ENCODE measurements around the gene TXNRD3.
"Not testable (repeated sequence)": the region's sequence is repeated elsewhere in the genome, so short reads cannot be mapped to it uniquely, and the experiment has no call there.

Gene TXNRD3

GRCh38 chr3:126612479-126613205 lies 42.3 kb downstream of the TXNRD3 start:
- no peak for TF ChIP-seq ZNF274 (IDR thresholded peaks at IDR 0.05; ENCODE audit: low read depth, low read length)
- H3K4me3 ChIP-seq (ENCODE audit: low read length), result no peak overlapping the region

GRCh38 chr3:126609909-126610308 lies 45.0 kb downstream of the TXNRD3 start:
- H3K4me3 ChIP-seq (ENCODE audit: low read length), result no peak overlapping the region
- no peak for TF ChIP-seq ZNF274 (IDR thresholded peaks at IDR 0.05; ENCODE audit: low read depth, low read length)

- TF ChIP-seq ZNF274 (IDR thresholded peaks at IDR 0.05; ENCODE audit: low read depth, low read length), result no peak
- H3K4me3 ChIP-seq (ENCODE audit: low read length), result no peak overlapping the region
Measured at GRCh38 chr3:126607214-126607908, 47.6 kb downstream of the TXNRD3 start.

- TF ChIP-seq ZNF274 (IDR thresholded peaks at IDR 0.05; ENCODE audit: low read depth, low read length), result no peak
- H3K4me3 ChIP-seq (ENCODE audit: low read length), result no peak overlapping the region
Measured at GRCh38 chr3:126606001-126606400, 48.9 kb downstream of the TXNRD3 start.

GRCh38 chr3:126604691-126605090 lies 50.2 kb downstream of the TXNRD3 start:
- TF ChIP-seq ZNF274 (IDR thresholded peaks at IDR 0.05; ENCODE audit: low read depth, low read length), result no peak
- no peak overlapping the region for H3K4me3 ChIP-seq (ENCODE audit: low read length)

GRCh38 chr3:126599101-126599500 lies 55.8 kb downstream of the TXNRD3 start:
- H3K4me3 ChIP-seq (ENCODE audit: low read length), result no peak overlapping the region
- no peak for TF ChIP-seq ZNF274 (IDR thresholded peaks at IDR 0.05; ENCODE audit: low read depth, low read length)

- H3K4me3 ChIP-seq (ENCODE audit: low read length), result not testable (repeated sequence)
Measured at GRCh38 chr3:126595479-126595878, 59.4 kb downstream of the TXNRD3 start.

- H3K4me3 ChIP-seq (ENCODE audit: low read length), result not testable (repeated sequence)
Measured at GRCh38 chr3:126591515-126591914, 63.4 kb downstream of the TXNRD3 start.

GRCh38 chr3:126582311-126582710 lies 72.6 kb downstream of the TXNRD3 start:
- no peak overlapping the region for H3K4me3 ChIP-seq (ENCODE audit: low read length)
- no peak for TF ChIP-seq ZNF274 (IDR thresholded peaks at IDR 0.05; ENCODE audit: low read depth, low read length)

GRCh38 chr3:126581569-126581968 lies 73.4 kb downstream of the TXNRD3 start:
- H3K4me3 ChIP-seq (ENCODE audit: low read length), result no peak overlapping the region
- TF ChIP-seq ZNF274 (IDR thresholded peaks at IDR 0.05; ENCODE audit: low read depth, low read length), result no peak

GRCh38 chr3:126580746-126581145 lies 74.2 kb downstream of the TXNRD3 start:
- no peak for TF ChIP-seq ZNF274 (IDR thresholded peaks at IDR 0.05; ENCODE audit: low read depth, low read length)

GRCh38 chr3:126578702-126579101 lies 76.2 kb downstream of the TXNRD3 start:
- no peak for TF ChIP-seq ZNF274 (IDR thresholded peaks at IDR 0.05; ENCODE audit: low read depth, low read length)
- no peak overlapping the region for H3K4me3 ChIP-seq (ENCODE audit: low read length)

More at GRCh38 chr3:126580746-126581145, 74.2 kb downstream of the TXNRD3 start:
- H3K4me3 ChIP-seq (ENCODE audit: low read length), result no peak overlapping the region

- no peak for TF ChIP-seq ZNF274 (IDR thresholded peaks at IDR 0.05; ENCODE audit: low read depth, low read length)
- no peak overlapping the region for H3K4me3 ChIP-seq (ENCODE audit: low read length)
Measured at GRCh38 chr3:126577261-126577660, 77.7 kb downstream of the TXNRD3 start.

GRCh38 chr3:126573492-126574117 lies 81.3 kb downstream of the TXNRD3 start:
- TF ChIP-seq ZNF274 (IDR thresholded peaks at IDR 0.05; ENCODE audit: low read depth, low read length), result no peak
- no peak overlapping the region for H3K4me3 ChIP-seq (ENCODE audit: low read length)

GRCh38 chr3:126571078-126571477 lies 83.8 kb downstream of the TXNRD3 start:
- TF ChIP-seq ZNF274 (IDR thresholded peaks at IDR 0.05; ENCODE audit: low read depth, low read length), result no peak

More at GRCh38 chr3:126571078-126571477, 83.8 kb downstream of the TXNRD3 start:
- H3K4me3 ChIP-seq (ENCODE audit: low read length), result no peak overlapping the region

Data from GM08714 (cell line).